GM19239 (cell line): ENCODE results near the gene TMIE.
"Not testable (repeated sequence)": the region's sequence is repeated elsewhere in the genome, so short reads cannot be mapped to it uniquely, and the experiment has no call there.

ENCODE experiments used
- DNase-seq: peaks from one replicate; pipeline ENCODE4 v3.0.0; 2011; ENCODE audit warnings: low spot score; ENCODE audit not compliant: insufficient read length
- FAIRE-seq: peaks from 2 replicates; lab custom pipeline; 2011; peaks lifted over from hg19 to GRCh38; lab: Jason Lieb, UNC

The TMIE gene

GRCh38 chr3:46681856-46682540 lies 19.2 kb upstream of the TMIE start:
- DNase-seq, result no peak
- no peak for FAIRE-seq

DNA sequence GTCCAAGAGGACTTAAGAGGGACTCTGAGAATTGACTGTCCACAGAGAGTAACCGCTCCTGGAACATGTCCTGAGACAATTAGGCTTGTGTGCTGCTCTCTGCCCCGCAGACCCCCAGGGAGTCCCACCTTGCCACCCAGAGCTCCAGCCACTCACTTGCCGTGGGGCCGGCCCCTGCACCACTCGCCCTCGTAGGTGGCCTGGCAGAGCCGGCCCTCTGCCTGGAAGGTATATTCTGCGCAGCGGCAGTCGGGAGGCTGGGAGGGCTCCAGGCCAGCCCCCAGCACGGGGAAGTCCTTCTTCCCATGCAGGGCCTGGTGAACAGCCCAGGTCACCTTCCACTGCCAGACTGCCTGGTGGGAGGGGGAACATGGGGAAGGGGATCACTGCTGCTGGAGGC lies 18.2 kb upstream of the TMIE start:
- FAIRE-seq (no peak), DNase-seq (no peak)

- FAIRE-seq, result no peak
- no peak for DNase-seq
Observed at GRCh38 chr3:46684891-46685290, 16.3 kb upstream of the TMIE start.

DNA sequence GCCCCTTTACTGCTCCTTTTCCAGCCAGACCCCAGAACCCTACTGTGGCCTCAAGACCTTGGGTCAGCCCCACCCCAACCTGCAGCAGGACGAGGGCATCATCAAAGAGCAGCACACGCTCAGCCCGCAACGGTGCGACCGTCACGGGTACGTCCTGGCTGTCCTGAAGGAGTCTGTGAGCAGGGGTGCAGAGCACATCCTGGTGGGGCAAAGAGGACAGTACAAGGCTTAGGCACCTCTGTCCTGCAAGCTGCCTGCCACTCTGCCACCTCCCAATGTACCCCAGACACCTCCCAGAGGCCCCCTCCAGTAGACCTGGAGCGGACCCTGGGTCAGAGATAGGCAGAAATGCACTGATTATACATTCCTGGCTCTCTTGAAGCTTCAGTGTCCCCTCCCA lies 15.7 kb upstream of the TMIE start:
- DNase-seq (no peak), FAIRE-seq (no peak)

DNA sequence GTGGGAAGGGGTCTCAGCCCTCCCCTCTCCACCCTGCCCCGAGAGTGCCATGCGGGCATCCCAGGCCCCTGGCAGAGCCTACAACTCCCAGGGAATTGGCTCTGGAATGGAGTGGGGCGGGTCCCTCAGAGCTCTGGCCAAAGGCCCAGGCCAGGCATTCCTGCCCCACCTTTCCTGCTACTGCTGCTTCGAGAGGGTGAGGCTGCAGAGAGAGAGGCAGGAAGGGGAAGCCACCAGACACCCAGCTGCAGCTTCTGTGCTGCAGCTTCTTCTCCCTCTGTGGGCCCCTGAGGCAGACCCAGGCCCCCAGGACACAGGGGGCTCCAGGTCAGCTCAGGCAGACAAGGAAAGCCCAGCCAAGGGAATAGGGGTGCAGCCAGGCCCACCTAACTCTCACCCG lies 10.4 kb upstream of the TMIE start:
- FAIRE-seq (no peak), DNase-seq (no peak)

GRCh38 chr3:46692566-46692990 lies 8.6 kb upstream of the TMIE start:
- DNase-seq (no peak), FAIRE-seq (no peak)

- peak; percentile 60 for DNase-seq
- no peak for FAIRE-seq
Observed at GRCh38 chr3:46693038-46693891, 7.9 kb upstream of the TMIE start, which contains the start of gene ALS2CL. TSS of gene ALS2CL (minus strand) at chr3:46693679. CDS start at chr3:46689440, 4,239 bp downstream.

DNA sequence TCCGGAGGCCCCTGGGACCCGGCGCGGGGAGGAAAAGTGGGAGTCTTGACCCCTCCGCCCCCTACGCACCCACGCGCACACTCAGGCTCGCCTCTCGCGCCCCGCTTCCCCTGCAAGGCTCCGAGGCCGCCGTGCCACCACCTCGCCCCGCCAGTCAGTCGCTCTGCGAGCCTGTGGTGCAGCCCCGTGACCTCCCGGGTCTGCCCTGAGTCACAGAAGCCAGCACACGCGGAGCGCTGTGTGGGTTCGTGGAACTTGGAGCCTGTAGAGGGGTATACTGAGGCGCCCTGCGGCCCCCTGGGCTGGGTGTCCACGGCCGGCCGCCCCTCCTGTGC lies 7.3 kb upstream of the TMIE start:
- DNase-seq (no peak), FAIRE-seq (no peak)

DNA sequence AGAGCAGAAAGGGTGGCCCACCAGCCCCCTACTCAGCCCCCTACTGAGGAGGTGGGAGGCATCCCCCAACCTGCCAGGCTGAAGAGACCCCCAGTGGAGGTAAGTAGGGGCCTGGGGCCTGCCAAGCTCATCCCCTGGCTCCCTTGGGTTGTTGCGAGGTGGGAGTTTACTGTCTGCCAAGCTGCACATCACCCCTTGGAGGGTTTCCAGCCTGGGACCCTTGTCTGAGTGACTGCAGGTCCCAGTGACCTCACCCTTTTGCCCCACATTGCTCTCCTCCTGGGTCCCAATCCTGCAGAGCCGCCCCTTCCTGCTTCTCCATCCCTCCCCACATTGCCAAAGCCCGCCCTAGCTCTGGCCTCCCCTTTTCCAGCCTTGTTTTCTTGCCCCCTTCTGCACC lies 6.7 kb upstream of the TMIE start:
- FAIRE-seq, result no peak

DNA sequence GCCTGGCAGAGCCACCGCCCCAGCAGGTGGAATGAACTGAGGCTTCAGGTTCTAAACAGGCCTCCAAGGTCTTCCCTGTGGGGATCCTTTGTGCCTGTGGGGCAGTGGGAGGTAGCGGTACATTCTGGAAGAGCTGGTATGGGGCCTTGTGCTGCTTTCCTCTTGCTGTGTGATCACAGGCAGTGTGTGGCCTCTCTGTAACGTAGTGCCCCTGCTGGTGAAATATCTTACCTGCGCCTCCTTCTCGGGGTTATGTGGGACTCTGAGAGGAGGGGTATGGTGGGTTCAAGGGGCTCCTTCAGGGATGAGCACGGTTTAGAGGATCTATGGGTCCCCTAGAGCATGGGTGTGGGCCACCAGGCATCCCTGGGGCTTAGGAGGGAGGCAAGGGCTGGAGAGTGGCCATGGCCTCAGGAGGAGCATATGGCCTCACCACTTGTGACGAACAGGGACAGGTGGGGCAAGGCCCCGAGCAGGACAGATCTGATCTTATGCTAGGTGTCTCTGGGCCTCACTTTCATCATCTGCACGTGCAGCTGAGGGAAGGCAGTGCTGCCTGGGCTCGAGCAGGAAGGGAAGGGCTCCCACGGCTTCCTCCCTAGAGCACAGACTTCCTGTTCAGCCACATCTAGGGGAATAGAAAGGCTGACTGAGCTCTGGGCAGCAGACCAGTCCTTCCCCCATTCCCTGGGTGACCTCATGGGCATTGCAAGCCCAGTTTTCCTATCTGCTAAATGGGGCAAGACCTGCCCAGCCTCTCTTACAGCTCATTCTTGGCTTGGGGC lies 5.8 kb upstream of the TMIE start:
- FAIRE-seq (peak; percentile 48), DNase-seq (peak; percentile 36)

More for the DNA sequence above, 6.7 kb upstream of the TMIE start:
- no peak for DNase-seq

GRCh38 chr3:46695962-46696894 lies 5.0 kb upstream of the TMIE start:
- no peak for FAIRE-seq
- no peak for DNase-seq

- DNase-seq (no peak), FAIRE-seq (no peak)
Observed at GRCh38 chr3:46699676-46700523, 1.3 kb upstream of the TMIE start.

- no peak for FAIRE-seq
- no peak for DNase-seq
Observed at GRCh38 chr3:46700772-46701171, 420 bp upstream of the TMIE start.

DNA sequence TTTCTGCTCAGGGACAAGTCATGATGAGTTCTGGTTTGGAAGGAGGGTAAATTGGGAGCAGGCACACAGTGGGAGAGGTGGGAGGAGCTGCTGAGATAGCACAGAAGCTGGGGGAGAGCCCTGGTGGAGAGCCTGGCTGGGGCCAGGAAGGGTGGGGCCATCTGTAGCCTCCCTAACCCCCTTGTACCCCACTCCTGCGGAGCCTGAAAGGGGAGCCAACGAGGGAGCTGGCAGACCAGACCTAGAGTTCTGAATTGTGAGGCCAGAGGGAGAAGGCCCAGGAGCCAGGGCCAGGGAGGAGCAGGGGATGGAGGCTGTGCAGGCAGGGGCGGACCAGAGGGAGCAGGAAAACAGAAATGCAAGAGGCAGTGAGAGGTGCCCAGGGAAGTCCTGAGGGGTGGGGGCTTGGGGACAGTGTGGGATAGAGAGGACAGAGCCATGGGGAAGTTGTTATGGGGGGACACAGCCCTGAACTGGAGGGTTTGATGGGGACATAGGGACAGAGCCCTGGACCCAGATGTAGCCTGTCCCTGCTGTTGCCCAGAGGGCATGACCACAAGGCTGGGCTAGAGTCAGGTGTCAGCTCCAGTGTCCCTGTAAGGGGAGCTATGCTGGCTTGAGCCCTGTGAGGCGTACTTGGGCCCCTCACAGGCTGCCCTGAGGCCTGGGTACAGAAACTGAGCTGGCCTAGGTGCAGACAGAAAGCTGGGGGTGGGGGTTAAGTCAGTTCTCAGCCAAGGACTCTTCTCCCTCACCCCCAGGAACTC lies 1.2 kb downstream of the TMIE start:
- FAIRE-seq (no peak), DNase-seq (no peak)

- FAIRE-seq, result no peak
- no peak for DNase-seq
Observed at GRCh38 chr3:46703013-46703520, 1.9 kb downstream of the TMIE start.

DNA sequence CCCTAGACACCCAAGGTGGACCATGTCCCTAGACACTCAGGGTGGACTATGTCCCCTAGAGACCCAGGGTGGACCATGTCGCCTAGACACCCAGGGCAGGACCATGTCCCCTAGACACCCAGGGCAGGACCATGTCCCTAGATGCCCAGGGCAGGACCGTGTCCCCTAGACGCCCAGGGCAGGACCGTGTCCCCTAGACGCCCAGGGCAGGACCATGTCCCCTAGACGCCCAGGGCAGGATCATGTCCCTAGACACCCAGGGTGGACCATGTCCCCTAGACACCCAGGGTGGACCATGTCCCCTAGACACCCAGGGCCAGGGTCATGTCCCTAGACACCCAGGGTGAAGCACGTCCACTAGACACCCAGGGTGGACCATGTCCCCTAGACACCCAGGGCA lies 3.2 kb downstream of the TMIE start:
- FAIRE-seq, result not testable (repeated sequence)

DNA sequence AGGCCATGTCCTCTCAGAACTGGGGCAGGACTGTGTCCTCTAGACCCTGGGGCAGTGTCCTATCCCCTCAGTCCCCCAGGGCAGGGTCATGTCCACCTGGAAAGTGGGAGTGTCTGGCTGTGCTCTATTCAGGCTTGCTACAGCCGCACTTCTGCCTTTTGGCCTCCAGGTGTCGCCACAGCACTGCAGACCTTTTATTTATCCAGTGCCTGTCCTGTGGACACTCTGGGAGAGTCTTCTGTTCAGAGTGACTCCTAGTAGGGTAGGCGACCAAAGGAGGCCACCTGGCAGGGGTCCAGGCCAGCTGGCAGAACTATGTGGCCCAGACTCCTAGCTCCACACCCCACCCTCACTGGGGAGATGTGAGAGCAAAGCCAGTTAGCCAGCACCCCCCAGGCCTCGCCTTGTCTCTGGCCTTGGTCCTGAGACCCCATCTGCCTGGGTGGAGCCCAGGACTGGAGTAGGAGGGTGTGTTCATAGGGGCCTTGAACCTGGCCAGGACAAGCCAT lies 3.9 kb downstream of the TMIE start:
- DNase-seq, result peak; percentile 86
- peak; percentile 91 for FAIRE-seq

More for the DNA sequence above, 3.2 kb downstream of the TMIE start:
- DNase-seq, result not testable (repeated sequence)
